ENCODE results near the gene NAT16.

DNA sequence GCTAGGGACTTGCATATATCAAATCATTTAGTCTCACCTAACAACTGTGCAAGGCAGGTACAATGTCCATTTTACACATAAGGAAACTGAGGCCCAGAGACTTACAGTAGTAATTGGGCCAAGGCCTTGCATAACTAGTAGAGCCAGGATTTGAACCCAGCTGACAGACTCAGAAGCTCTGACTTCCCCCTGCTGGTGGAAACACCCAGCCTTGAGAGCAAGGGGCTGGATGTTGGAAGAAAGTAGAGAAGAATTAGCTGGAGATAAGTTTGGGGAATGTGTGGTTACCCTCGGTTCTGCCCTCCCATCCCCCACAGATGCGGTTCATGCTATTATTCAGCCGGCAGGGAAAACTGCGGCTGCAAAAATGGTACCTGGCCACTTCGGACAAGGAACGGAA is 23.8 kb downstream of the NAT16 start:
- TF ChIP-seq, protein P1, sequence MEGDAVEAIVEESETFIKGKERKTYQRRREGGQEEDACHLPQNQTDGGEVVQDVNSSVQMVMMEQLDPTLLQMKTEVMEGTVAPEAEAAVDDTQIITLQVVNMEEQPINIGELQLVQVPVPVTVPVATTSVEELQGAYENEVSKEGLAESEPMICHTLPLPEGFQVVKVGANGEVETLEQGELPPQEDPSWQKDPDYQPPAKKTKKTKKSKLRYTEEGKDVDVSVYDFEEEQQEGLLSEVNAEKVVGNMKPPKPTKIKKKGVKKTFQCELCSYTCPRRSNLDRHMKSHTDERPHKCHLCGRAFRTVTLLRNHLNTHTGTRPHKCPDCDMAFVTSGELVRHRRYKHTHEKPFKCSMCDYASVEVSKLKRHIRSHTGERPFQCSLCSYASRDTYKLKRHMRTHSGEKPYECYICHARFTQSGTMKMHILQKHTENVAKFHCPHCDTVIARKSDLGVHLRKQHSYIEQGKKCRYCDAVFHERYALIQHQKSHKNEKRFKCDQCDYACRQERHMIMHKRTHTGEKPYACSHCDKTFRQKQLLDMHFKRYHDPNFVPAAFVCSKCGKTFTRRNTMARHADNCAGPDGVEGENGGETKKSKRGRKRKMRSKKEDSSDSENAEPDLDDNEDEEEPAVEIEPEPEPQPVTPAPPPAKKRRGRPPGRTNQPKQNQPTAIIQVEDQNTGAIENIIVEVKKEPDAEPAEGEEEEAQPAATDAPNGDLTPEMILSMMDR (IDR thresholded peaks at IDR 0.05; ENCODE audit: borderline replicate concordance, extremely low read depth, low read length, poor library complexity, severe bottlenecking): peak; percentile 26
- no peak for TF ChIP-seq EZH2 (IDR thresholded peaks at IDR 0.05; ENCODE audit: borderline replicate concordance, low read depth, low read length, severe bottlenecking)

Measured in DND-41 (cell line).